DMS153 (cell line): Measurements from ENCODE around the gene LGALS3.
A peak's percentile ranks its signal among the peaks of the same experiment; 100 is the strongest.
"Not testable (repeated sequence)": the region's sequence is repeated elsewhere in the genome, so short reads cannot be mapped to it uniquely, and the experiment has no call there.

ENCODE experiments used
- DNase-seq: peaks from one replicate; lab custom pipeline; 2025; lab: John Stamatoyannopoulos, UW

Gene LGALS3

DNA sequence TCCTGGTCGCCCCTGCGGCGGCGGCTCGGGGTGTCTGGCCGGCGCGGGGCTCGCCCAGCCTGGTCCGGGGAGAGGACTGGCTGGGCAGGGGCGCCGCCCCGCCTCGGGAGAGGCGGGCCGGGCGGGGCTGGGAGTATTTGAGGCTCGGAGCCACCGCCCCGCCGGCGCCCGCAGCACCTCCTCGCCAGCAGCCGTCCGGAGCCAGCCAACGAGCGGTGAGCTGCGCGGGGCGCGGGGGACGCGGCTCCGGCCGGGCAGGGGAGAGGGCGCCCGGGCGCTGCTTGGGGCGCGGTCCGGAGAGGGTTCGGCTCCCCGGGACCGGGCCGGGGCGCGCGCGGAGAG is at the start of gene LGALS3:
TSS of gene LGALS3 (plus strand) at position 167 of the 342 bp plus-strand sequence. CDS start 8,122 bp downstream, outside the sequence.
- DNase-seq, result no peak

DNA sequence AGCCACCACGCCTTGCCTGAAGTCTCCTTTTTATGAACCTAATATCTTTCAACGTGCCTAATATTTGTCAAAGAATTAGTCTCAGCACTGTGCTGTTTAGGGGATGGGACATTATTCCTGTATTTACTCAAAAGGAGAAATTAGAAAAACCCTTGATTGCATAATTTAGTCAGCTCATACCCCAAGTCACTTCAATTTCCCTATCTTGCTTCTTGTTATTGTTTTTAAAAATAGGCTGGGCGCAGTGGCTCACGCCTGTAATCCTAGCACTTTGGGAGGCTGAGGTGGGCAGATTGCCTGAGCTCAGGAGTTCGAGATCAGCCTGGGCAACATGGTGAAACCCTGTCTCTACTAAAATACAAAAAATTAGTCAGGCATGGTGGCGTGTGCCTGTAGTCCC is 49.1 kb upstream of the LGALS3 start:
- DNase-seq, result not testable (repeated sequence)

DNA sequence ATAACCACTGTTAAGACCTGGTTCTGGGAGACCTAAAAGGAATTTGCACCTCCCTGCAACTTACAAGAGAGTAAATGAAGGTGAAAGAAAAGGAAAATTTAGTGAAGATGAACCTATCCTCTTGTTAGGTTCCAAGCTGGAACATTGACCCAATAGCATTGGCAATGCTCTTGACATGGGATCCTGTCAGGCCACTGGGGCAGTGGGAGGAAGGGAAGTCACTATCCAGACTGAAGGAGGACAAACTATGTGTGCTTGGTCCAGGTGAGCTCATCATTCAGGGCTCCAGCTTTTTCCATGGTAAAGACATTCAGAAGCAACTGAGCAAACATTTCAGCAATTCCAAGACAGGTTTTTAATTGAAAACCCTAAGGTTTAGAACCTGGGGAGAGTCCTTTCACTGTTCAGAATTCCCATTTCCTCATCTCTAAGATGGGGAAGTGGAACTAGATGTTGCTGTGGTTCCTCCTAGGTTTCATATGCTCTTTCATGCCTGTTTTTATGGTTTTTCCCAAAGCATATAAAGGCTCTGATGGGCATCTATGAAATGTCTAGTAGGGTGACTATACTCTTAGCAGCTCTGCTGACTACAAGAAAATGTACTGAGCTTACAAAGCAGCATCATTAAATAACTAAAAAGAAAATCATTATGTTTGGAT is 44.5 kb upstream of the LGALS3 start:
- no peak for DNase-seq

DNA sequence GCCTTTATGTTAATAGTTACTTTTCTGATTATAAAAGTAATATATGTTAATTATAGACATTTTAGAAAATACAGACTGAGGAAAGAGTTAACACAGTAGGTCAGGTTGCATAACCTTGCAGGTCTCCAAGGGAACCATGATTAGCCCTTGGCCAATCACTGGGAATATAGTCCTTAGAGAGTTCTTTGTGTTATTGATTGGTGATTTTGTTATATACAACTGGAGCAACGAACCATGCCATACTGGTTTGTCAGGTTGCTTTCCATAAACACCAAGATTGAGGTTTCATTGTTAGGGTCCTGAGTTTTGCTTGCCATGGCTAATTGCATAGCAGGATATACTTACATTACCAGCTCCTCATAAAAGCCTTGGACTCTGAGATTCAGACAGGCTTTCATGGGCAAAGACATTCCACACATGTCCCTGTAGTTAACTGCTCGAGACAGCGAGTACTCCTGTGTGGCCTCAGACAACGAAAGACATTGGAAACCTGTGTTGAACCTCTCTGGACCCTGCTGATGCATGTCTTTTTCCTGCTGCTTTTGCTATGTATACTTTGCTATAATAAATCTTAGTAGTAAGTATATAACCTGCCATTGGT is 43.9 kb upstream of the LGALS3 start:
- DNase-seq, result no peak

DNA sequence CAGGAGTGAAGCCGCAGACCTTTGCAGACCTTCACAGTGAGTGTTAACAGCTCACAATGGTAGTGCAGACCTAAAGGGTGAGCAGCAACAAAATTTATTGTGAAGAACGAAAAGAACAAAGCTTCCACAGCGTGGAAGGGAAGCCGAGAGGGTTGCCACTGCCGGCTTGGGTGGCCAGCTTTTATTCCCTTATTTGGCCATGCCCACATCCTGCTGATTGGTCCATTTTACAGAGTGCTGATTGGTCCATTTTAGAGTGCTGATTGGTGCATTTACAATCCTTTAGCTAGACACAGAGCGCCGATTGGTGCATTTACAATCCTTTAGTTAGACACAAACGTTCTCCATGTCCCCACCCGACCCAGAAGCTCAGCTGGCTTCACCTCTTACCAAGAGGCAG is 42.1 kb upstream of the LGALS3 start:
- no peak for DNase-seq

DNA sequence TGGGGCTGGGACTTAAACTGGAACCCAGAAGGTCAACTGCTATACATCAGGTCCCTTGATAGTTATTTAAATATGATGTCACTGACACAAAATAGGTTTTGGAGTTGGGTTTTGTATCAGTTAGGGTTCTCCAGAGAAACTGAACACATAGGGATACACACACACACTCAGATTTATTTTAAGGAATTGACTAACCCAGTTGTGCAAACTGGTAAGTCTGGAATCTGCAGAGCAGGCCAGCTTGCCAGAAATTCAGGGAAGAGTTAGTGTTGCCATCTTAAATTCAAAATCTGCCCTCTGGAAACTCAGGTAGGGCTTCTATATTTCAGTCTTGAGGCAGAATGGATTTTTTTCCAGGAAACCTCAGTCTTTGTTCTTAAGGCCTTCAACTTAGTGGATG is 40.7 kb upstream of the LGALS3 start:
- no peak for DNase-seq

DNA sequence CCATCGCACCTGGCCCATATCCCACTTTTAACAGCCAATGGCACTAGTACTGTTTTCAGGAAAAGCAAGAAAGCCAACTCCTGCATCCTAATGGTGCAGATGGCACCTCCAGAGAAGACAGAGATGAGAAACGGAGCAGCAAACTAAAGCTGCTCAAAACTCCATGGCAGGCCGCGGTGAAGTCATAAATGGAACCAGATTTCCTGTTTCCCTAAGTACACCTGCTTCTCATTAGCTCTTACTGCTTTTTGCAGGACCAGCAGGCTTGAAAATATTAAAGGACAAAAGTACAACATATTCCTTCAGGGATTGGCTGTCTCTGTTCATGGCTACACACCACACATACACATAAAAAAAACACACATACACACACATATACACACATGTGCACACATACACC is 36.7 kb upstream of the LGALS3 start:
- no peak for DNase-seq

DNA sequence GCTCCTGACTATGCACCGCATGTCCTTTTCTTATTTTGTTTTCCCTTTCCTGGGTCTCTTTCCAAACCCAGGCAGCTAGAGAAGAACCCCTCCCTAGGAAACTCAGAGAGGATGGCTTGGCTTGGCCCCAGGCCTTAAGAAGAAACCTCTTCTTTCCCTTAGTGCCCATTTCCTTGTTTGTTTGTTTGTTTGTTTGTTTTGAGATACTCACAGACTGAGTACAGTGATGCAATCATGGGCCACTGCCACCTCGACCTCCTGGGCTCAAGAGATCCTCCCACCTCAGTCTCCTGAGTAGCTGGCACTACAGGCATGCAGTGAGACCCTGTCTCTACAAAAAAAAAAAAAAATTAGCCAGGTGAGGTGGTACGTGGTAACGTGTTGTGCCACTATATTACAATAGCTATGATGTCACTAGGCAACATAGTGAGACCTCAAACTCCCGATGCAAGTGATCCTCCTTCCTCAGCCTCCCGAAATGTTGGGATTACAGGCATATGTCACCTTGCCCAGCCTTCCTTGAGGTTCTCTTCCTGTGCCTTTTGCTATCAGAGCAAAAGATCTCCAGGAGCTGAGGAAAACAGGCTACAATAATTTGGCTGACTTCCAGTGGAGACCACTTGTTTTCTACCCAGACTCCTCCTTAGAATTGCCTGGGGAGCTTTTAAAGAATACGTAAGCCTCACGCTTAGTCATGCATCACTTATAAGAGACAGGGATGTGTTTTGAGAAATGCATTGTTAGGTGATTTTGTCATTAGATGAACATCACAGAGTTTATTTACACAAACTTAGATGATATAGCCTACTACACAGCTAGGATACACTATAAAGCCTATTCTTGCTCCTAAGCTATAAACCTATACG is 34.5 kb upstream of the LGALS3 start:
- DNase-seq, result no peak

DNA sequence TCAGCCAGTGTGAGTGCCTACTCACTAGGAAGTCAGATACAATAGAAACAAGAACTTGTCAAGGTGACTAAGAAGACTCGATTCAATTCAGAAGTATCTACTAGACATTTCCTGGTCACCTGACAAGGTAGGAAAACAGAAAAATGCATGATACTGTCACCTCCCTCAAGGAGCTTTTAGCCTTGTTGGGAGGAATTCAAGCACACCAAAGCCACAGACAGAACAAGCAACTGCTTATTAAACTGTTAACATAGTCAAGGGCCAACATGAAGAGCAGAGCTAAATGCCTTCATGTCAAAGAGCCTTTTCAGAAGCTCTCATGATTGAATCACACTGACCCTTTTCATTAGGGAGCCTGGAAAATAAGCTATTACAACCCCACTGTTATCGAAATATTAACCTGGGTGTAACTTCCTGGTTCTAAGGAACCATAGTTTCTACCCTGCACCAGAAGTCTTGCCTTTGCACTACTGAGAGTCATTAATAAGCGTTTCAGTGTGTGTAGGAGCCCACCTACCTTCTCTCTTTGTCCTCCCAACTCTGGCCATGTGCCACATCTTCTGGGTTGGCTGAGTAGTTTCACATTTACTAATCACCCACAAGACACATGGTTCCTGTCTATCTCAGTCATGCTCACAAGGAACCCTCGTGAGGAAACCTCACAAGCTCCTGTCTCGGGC is 31.0 kb upstream of the LGALS3 start:
- no peak for DNase-seq

DNA sequence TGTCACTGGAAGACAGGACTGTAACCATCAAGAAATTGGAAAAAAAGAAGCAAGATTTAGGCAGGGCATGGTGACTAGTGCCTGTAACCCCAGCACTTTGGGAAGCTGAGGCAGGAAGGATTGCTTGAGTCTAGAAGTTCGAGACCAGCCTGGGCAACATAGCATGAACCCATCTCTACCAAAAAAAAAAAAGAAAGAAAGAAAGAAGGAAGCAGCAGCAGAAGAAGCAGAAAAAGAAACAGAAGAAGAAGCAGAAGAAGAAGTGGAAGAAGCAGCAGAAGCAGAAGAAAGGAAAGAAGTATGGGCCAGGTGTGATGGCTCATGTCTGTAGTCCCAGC is 30.5 kb upstream of the LGALS3 start:
- no peak for DNase-seq

DNA sequence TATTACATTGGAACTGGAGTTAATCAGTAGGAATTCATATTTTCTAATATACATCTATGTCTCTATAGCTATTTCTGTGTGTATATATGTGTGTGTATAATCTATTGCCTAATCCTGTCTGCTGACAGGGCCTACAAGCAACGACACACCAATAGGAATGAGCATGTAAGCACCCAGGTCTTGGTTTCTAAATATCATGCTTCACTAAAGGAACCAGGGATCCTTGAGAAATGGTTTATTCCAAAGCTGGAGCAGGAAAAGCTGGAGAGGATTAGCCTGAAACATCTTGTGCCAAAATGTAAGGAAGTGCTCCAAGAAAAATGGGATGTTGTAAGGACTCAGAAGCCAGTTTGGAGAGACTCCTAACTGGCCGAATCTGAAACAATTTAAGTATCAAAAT is 29.3 kb upstream of the LGALS3 start:
- no peak for DNase-seq

DNA sequence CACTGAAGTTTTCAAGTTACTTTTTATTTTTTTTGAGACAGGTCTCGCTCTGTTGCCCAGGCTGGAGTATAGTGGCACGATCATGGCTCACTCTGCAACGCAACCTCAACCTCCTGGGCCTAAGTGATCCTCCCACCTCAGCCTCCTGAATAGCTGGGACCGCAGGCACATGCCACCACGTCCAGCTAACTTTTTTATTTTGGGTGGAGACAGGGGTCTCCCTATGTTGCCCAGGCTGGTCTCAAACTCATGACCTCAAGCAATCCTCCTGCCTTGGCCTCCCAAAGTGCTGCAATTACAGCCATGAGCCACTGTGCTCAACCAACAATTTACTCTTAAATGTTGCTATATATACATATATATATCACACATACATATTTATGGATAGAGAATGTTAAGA is 27.4 kb upstream of the LGALS3 start:
- DNase-seq, result no peak

DNA sequence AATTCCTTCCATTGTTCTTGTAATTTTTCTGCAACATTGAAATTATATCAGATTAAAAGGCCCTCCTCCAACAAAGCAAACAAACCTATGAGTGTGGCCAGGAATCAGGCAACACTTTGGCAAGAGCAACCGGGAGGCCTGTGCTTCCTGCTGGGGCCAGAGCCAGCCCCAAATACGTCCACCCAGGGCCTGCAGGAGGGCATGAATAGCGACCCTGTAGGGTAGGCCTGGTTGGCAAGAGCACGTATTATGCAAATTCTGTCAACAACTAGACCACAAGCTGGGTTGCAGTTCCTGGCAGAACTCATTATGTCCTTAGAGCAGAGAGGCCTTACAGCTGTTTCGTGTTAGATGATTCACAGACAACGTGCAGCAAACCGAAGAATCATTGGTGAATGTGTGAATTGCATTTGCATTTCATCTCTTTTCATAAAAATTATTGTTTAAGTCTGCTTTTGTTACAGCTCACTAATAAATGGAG is 26.9 kb upstream of the LGALS3 start:
- DNase-seq, result peak; percentile 84

DNA sequence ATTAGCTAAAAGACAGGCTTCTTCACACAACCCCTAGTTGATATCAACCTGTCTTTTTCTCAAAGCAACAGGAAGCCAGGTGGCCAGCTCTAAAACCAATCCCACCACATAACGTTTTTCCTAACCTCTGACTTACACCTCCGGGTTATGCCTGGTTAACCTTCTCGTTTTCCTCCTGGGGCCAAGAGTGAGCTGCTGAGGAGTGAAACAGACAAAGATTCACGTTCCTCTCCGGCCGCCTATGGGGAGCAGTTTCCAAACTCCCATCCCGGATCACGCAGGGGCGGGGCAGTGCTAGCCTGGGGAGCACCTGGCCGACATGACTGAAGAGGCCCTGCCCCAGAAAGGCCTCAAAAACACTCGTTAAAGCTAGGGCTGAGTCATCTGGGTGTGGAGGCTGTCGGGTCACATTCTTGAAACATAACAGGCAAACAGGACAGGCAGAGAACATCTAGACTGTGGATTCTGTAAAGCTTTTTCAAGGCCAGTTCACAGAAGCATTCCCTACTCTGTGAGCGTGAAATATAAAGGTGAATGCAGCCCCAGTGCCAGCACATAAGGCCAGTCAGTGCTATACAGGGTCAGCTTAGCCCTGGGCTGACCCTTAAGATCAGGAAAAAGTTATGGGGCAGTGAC is 25.9 kb upstream of the LGALS3 start:
- DNase-seq, result peak; percentile 78

DNA sequence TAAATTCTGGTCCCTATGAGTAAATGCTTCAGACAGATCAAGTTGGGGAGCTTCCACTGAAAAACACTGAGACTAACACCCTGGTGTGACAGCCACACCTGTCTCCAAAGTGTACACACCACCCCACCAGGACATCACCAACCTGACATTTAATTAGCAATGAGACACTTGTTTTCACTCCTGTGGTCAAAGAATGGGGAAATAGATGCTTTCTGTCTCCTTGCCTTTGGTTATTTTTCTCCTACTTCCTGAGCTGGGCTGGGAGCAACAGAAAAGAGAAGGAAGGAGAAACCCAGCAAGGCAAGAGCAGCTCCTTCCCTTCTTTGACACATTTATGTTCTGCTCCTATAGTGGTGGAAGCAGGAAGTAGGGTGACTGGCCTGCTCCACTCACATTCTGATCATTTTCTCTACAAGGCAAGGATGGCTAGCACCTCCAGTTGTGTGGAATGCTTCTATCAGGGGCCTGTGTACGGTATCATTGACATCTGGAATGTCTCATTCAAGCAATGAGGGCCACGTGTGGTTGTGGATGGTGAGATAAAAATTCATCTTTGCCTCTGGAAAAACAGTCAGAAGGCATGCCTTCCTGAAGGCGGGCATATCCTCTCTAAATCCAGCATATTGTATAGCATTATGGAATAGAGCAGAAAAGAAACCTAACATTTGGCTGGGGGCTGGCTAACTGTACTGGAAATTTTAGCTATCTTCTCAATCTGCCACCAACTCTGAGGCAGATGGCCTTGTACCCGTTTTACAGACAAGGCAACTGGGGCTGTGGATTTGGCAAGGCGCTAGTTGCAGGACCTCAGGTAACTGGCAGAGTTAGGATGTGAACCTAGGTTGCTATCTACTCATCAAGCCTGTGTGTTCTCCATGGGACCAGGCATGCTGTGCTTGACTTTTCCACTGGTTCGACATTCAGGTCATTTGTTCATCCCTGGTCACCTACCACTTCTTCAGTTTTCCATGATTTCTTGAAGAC is 24.8 kb upstream of the LGALS3 start:
- DNase-seq, result no peak

DNA sequence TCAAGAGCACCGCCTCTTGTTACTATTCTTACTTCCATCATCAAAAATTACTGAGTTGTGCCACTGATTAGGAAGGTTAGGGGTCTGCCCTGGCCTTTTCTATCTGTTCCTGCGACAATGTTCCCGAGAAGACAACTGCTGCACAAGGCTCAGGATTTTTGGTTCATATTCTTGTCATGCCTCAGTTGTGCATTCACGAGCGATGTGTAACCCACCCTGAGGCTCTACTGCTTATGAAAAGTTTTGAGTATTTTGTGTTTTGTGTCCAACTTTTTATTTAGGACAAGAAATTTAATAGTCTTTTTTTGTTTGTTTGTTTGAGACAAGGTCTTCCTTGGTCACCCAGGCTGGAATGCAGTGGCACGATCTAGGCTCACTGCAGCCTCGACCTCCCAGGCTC is 23.1 kb upstream of the LGALS3 start:
- no peak for DNase-seq

DNA sequence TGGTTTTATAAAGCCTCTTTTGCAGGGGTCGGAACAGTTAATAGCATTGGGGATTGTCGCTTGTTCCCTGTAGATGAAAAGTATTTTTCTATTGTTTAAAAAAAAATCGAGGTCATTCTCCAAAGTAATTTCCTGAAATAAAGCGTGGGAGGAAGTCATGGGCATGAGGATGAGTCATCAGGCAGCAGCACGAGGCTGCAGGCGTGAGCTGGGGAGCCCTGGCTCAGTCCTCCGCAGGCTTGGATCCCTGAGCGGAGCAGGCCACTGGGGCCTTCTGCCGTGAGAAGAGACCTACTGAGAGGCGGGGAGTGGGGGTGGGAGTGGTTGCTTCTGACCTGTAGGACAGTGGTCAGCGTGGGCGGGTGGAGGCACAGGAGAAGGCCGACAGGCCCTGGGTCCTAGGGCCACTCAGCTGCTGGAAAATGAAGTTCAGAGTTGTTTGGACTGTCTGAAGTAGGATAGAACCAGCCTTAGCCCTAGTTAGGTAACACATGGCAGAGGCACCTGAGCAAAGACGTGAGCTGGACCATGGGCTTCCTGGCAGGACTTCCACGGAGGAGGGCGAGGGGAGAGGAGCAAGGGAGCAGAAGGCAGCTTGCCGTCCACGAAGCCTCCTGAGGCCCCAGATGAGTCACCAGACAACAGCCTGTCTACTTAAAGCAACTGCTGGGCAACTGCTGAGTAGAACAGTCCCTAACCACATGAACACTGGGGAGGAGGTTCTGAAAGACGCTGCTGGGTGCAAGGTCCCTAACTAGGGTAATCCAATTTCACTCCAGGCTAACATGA is 21.1 kb upstream of the LGALS3 start:
- DNase-seq, result peak; percentile 44

DNA sequence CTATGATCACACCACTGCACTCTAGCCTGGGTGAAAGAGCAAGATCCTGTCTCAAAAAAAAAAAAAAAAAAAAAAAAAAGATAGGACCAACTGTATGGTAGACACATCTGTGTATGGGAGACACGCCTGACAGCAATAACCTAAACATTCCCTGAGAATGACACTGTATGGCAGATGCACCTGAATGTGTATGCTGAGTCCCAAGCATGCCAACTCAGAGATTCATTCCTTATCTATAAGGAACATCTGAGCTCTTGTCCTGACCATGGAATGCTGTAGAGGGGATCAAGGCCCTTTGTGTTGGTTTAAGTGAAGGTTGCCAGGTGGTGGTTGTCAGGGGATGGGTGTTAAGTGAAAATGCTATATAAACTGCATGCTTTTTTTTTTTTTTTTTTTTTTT is 19.2 kb upstream of the LGALS3 start:
- DNase-seq, result no peak

DNA sequence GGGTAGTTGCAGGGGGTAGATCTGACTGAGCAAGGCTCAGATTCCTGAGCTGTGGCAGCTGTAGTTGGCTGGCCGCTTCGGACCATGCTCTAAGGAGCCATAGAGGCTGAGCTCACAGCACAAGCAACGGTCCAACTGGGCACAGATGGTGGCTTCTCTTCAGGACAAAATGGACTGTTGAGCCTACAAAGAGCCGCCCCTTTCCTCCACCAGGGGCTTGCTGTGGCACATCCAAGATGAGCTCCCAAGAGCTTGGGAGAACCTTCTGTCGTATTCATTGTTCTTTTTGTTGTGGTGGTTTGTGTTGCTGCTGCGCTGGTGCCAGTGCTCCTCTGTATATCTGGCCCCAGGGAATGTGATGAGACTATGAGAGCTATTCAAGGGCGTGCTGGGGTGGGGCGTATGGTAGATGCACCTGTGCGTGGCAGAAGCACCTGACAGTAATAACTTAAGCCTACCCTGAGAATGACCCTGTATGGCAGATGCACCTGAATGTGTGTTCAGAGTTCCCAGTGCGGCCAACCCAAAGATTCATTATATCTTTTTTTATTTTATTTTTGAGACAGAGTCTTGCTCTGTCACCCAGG is 17.8 kb upstream of the LGALS3 start:
- no peak for DNase-seq

DNA sequence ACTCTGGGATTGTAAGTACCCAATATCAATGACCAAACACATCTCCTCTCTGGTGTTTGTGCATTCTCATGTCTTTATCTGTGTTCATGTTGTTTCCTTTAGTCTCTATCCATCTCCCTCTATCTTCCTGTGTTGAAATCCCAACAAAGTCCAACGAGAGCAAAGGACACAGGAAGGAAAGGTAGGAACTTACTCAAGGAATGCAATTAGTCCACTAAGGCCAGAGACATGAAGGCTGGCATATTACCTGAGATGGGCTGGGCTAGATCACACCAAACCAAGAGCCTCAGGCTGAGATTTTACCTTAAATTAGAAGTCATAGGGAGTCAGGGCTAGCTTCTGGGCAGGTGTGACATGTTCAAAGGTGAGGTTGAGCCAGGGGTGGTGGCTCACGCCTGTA is 14.3 kb upstream of the LGALS3 start:
- DNase-seq, result no peak
